Smooth muscle cell (in vitro differentiated cells): ENCODE results near the gene CLDN4. TPM values are rescaled to one million over a fixed set of nuclear protein-coding genes. Genes with fewer than 3 reads are reported as not detected.

Experiments
- DNase-seq: peaks from one replicate; lab custom pipeline; 2025; ENCODE audit not compliant: unreplicated experiment; lab: John Stamatoyannopoulos, UW
- H2AFZ ChIP-seq: fragments of 200-600 bp; sonication (generic); 2 replicates; pipeline ENCODE4 v1.6.0; 2016; ENCODE audit warnings: antibody characterized with exemption, low read depth, mild to moderate bottlenecking
- H3F3A ChIP-seq: fragments of 200-600 bp; sonication (generic); 2 replicates; pipeline ENCODE4 v1.6.0; 2017; ENCODE audit warnings: antibody characterized with exemption, low read depth
- H3K27ac ChIP-seq: fragments of 200-600 bp; sonication (generic); 2 replicates; pipeline ENCODE4 v1.5.1; 2016; ENCODE audit warnings: low read depth, mild to moderate bottlenecking
- H3K27me3 ChIP-seq: fragments of 200-600 bp; sonication (generic); 2 replicates; pipeline ENCODE4 v1.6.1; 2016; ENCODE audit warnings: low read depth, mild to moderate bottlenecking
- H3K36me3 ChIP-seq: fragments of 200-600 bp; sonication (generic); 2 replicates; pipeline ENCODE4 v1.5.1; 2016; ENCODE audit warnings: low read depth
- H3K4me1 ChIP-seq: fragments of 200-600 bp; sonication (generic); 2 replicates; pipeline ENCODE4 v1.5.1; 2016; ENCODE audit warnings: low read depth
- H3K4me2 ChIP-seq: fragments of 200-600 bp; sonication (generic); 2 replicates; pipeline ENCODE4 v1.6.0; 2016; ENCODE audit warnings: mild to moderate bottlenecking
- H3K4me3 ChIP-seq: fragments of 200-600 bp; sonication (generic); 2 replicates; pipeline ENCODE4 v1.5.1; 2016; ENCODE audit warnings: mild to moderate bottlenecking
- H3K79me2 ChIP-seq: fragments of 200-600 bp; sonication (generic); 2 replicates; pipeline ENCODE4 v1.6.0; 2016; ENCODE audit warnings: low read depth, mild to moderate bottlenecking
- H3K9ac ChIP-seq: fragments of 200-600 bp; sonication (generic); 2 replicates; pipeline ENCODE4 v1.6.0; 2016; ENCODE audit warnings: low read depth
- H3K9me3 ChIP-seq: fragments of 200-600 bp; sonication (generic); replicated peaks from 2 replicates; pipeline ENCODE4 v1.5.1; 2016; ENCODE audit warnings: low read depth
- H4K20me1 ChIP-seq: fragments of 200-600 bp; sonication (generic); 2 replicates; pipeline ENCODE4 v1.6.0; 2016; ENCODE audit warnings: low read depth
- WGBS: methylation state at CpG from one replicate; pipeline ENCODE4 v1.1.7; 2016; ENCODE audit warnings: low lambda C conversion rate; 5-methylcytosine and 5-hydroxymethylcytosine counted together
- polyA plus RNA-seq: library from polyadenylated mRNA; unstranded; fragments of >200 nt; fragmentation: Nextera tagmentation; extraction: Ambion mirVana; gene quantifications from 2 replicates; pipeline ENCODE4 v1.2.1, GENCODE V29; 2016
- total RNA-seq: library from RNA; depleted of rRNA; stranded (reverse); fragments of >200 nt; gene quantifications from 2 replicates; pipeline ENCODE4 v1.2.3, GENCODE V29; 2014
- TF ChIP-seq, protein P1 (sequence below): fragments of 200-600 bp; sonication (generic); IDR thresholded peaks from 2 replicates; pipeline ENCODE4 v1.5.1; 2017; ENCODE audit warnings: borderline replicate concordance, mild to moderate bottlenecking, antibody characterized with exemption; ENCODE audit not compliant: insufficient read depth, poor library complexity, severe bottlenecking

Gene CLDN4
- total and polyA plus RNA-seq, 2 experiments from 2014 or later = 63.5 to 109 TPM

DNA sequence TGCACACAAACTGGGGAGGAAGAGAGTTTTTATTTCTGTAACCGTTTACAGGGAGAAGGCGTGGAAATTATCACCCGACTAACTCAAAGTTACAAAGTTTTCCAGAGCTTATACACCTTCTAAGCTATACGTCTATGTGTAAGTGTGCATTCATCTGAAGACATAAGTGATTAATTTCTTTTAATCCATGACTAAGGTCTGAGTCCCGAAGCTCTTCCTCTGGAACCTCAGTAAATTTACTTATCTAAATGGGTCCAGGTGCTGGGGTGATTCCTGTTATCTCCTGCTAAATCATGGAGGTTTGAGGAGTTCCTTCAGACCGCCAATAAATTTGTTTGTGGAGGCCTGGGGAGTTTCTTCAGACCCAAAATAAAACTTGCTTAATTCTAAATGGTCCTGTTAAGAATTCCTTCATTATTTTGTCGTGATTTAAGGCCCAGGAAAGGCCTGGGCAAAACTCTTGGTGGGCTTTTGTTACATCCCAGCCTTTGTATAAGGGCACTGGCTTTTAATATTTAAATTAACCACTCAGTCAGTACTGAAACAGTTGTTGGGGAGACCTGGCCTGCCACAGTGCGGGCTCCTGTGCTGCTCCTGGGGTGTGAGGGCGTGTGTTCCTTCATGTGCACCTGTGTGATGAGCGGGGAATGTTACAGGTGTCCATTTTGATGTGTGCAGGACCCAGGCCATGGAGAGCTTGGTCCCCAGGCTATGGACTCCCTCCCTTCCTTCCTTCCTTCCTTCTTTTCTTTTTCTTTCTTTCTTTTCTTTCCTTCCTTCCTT is 17.3 kb downstream of the CLDN4 start:
- no peak overlapping the region for H3K4me2 ChIP-seq
- no peak overlapping the region for H3K9ac ChIP-seq
- 89% methylated on average over 10 of the region's 10 CpGs for WGBS
- no peak overlapping the region for H3K27ac ChIP-seq
- H3K4me1 ChIP-seq = peaks cover 5% of the 10 kb centered on the region
- no peaks in the 10 kb centered on the region for H3K27me3 ChIP-seq
- H3K36me3 ChIP-seq = no peaks in the 10 kb centered on the region
- peaks cover 22% of the 10 kb centered on the region for H3F3A ChIP-seq
- no peaks in the 10 kb centered on the region for H4K20me1 ChIP-seq
- H3K9me3 ChIP-seq = no peaks in the 10 kb centered on the region
- H2AFZ ChIP-seq = no peak overlapping the region
- no peaks in the 10 kb centered on the region for H3K79me2 ChIP-seq
- no peak overlapping the region for H3K4me3 ChIP-seq
- TF ChIP-seq, protein P1, sequence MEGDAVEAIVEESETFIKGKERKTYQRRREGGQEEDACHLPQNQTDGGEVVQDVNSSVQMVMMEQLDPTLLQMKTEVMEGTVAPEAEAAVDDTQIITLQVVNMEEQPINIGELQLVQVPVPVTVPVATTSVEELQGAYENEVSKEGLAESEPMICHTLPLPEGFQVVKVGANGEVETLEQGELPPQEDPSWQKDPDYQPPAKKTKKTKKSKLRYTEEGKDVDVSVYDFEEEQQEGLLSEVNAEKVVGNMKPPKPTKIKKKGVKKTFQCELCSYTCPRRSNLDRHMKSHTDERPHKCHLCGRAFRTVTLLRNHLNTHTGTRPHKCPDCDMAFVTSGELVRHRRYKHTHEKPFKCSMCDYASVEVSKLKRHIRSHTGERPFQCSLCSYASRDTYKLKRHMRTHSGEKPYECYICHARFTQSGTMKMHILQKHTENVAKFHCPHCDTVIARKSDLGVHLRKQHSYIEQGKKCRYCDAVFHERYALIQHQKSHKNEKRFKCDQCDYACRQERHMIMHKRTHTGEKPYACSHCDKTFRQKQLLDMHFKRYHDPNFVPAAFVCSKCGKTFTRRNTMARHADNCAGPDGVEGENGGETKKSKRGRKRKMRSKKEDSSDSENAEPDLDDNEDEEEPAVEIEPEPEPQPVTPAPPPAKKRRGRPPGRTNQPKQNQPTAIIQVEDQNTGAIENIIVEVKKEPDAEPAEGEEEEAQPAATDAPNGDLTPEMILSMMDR = no peak
- no peak for DNase-seq

DNA sequence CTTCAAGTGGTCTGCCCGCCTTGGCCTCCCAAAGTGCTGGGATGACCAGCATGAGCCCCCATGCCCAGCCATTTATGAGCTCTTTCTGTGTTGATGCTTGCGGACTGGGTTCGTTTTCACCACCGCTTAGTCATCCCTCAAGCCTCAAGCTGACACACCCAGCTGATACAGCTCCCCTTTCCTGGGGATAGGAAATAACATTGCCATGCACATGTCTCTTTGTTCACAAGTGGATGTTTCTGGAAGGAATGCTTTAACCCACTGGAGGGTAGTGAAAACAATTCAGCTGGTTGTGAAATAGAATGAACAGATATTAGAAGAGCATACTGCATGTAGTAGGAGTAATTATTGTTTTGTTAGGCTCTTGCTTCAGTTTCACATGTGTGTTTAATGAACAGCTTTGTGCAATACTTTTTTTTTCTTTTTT is 20.0 kb downstream of the CLDN4 start:
- TF ChIP-seq, protein P1 = no peak
- Histone ChIP-seq H3K9me3 (no peaks in the 10 kb centered on the region), H3K27ac (peak overlapping the region; percentile 97), H2AFZ (no peak overlapping the region), H3K4me1 (peaks cover 5% of the 10 kb centered on the region), H3K79me2 (no peaks in the 10 kb centered on the region), H4K20me1 (no peaks in the 10 kb centered on the region), H3K27me3 (no peaks in the 10 kb centered on the region), H3K9ac (peak overlapping the region; percentile 80), H3K4me3 (no peak overlapping the region), H3K4me2 (peak overlapping the region; percentile 66), H3K36me3 (no peaks in the 10 kb centered on the region), H3F3A (peaks cover 6% of the 10 kb centered on the region)
- DNase-seq = no peak
- WGBS = 16% methylated on average over 4 of the region's 4 CpGs

DNA sequence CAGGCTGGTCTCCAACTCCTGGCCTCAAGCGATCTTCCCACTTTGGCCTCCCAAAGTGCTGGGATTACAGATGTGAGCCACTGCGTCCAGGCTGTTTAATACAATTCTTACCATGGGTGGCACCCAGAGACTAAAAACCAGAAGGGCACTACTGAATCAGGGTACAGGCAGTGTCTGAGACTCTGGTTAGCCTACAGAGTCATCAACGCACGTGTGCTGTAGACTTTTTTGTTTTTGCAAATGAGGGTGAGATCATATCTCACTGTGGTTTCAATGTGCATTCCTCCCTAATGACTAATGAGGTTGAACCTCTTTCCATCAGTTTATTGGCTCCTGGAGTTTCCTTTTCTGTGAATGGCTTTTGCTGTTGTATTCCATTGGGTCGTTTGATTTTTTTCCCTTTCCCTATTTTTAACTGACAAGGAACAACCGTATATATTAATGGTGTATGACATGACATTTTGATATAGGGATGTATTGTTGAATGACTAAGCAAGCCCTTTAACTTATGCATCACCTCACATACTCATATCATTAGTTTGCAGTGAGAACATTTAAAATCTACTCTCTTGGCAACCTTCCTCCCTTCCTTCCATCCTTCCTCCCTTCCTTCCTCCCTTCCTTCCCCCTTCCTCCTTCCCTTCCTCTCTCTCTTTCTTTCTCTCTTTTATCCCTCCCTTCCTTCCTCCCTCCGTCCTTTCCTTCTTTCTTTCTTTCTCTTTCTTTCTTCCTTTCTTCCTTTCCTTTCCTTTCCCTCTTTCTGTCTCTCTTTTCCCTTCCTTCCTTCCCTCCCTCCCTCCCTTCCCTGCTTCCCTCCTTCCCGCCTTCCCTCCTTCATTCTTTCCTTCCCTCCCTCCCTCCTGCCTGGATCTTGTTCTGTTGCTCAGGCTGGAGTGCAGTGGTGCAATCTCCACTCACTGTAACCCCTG is 20.9 kb downstream of the CLDN4 start:
- Histone ChIP-seq H3K9ac (peak overlapping the region; percentile 80), H3K4me3 (no peak overlapping the region), H3K79me2 (no peaks in the 10 kb centered on the region), H3K36me3 (no peaks in the 10 kb centered on the region), H3K4me2 (peak overlapping the region; percentile 66), H3K27ac (peak overlapping the region; percentile 97), H3K27me3 (peaks cover 2% of the 10 kb centered on the region), H3K4me1 (peaks cover 5% of the 10 kb centered on the region), H2AFZ (no peak overlapping the region), H3K9me3 (no peaks in the 10 kb centered on the region), H3F3A (peaks cover 6% of the 10 kb centered on the region), H4K20me1 (no peaks in the 10 kb centered on the region)
- 22% methylated on average over 7 of the region's 8 CpGs for WGBS
- no peak for DNase-seq
- TF ChIP-seq, protein P1 = no peak
